Measurements from ENCODE around the gene NEDD8. TPM values are rescaled to one million over a fixed set of nuclear protein-coding genes. Genes with fewer than 3 reads are reported as not detected.

Gene NEDD8
- total and polyA plus RNA-seq, 2 experiments from 2014 or later = 130 to 418 TPM

GRCh38 chr14:24259282-24260025, 27.3 kb upstream of the NEDD8 start:
- TF ChIP-seq ETS1 (IDR thresholded peaks at IDR 0.05) (no peak), JUNB (IDR thresholded peaks at IDR 0.05; ENCODE audit: unreplicated experiment) (no peak), POLR2AphosphoS5 (IDR thresholded peaks at IDR 0.05; ENCODE audit: low read depth) (no peak), ZNF114 (CRISPR knock-in tag; IDR thresholded peaks at IDR 0.05) (no peak), STAT1 (IDR thresholded peaks at IDR 0.05; ENCODE audit: unreplicated experiment) (no peak), ZNF331 (CRISPR knock-in tag; IDR thresholded peaks at IDR 0.05; ENCODE audit: low read depth) (no peak)
- H3K9me3 Mint-ChIP-seq = no peaks in the 10 kb centered on the region
- peaks cover 7% of the 10 kb centered on the region; the same call in 2 of the 3 replicates for H3K4me1 Mint-ChIP-seq
- H3K36me3 Mint-ChIP-seq (ENCODE audit: low read depth) = no peaks in the 10 kb centered on the region
- Histone ChIP-seq H3K79me2 (replicated peaks; ENCODE audit: insufficient read depth) (no peaks in the 10 kb centered on the region), H3K4me1 (ENCODE audit: insufficient read depth) (no peaks in the 10 kb centered on the region), H3F3A (replicated peaks; ENCODE audit: low read depth) (no peaks in the 10 kb centered on the region), H3K27ac (ENCODE audit: low read depth) (no peak overlapping the region), H3K36me3 (ENCODE audit: insufficient read depth) (no peaks in the 10 kb centered on the region), H3K4me2 (no peak overlapping the region), H3K27me3 (ENCODE audit: insufficient read depth) (no peaks in the 10 kb centered on the region), H4K20me1 (replicated peaks; ENCODE audit: insufficient read depth) (no peaks in the 10 kb centered on the region), H2AFZ (no peak overlapping the region), H3K9me2 (ENCODE audit: insufficient read depth) (no peaks in the 10 kb centered on the region), H3K4me3 (no peak overlapping the region)
- H3K4me3 Mint-ChIP-seq = no peak overlapping the region; the same call in 2 of the 3 replicates
- peaks cover 14% of the 10 kb centered on the region for H3K27me3 Mint-ChIP-seq (ENCODE audit: insufficient read depth, low read depth, poor library complexity)
- ATAC-seq (no peak), DNase-seq (ENCODE audit: low spot score) (no peak)
- no peak overlapping the region for H3K27ac Mint-ChIP-seq

GRCh38 chr14:24258548-24259265, 26.5 kb upstream of the NEDD8 start:
- Histone ChIP-seq H3F3A (replicated peaks; ENCODE audit: low read depth) (no peaks in the 10 kb centered on the region), H3K36me3 (ENCODE audit: insufficient read depth) (no peaks in the 10 kb centered on the region), H3K27ac (ENCODE audit: low read depth) (no peak overlapping the region), H3K9me2 (ENCODE audit: insufficient read depth) (no peaks in the 10 kb centered on the region), H4K20me1 (replicated peaks; ENCODE audit: insufficient read depth) (no peaks in the 10 kb centered on the region), H3K4me1 (ENCODE audit: insufficient read depth) (no peaks in the 10 kb centered on the region), H3K4me2 (no peak overlapping the region), H3K27me3 (ENCODE audit: insufficient read depth) (no peaks in the 10 kb centered on the region), H3K4me3 (no peak overlapping the region), H2AFZ (no peak overlapping the region), H3K79me2 (replicated peaks; ENCODE audit: insufficient read depth) (no peaks in the 10 kb centered on the region)
- TF ChIP-seq ZNF114 (CRISPR knock-in tag; IDR thresholded peaks at IDR 0.05) (no peak), CREB1 (CRISPR knock-in tag; IDR thresholded peaks at IDR 0.05; ENCODE audit: low read depth) (no peak), EZH2phosphoT487 (IDR thresholded peaks at IDR 0.05; ENCODE audit: unreplicated experiment) (no peak), NANOG (IDR thresholded peaks at IDR 0.05; ENCODE audit: borderline replicate concordance) (no peak), ETS1 (IDR thresholded peaks at IDR 0.05) (no peak), ZNF331 (CRISPR knock-in tag; IDR thresholded peaks at IDR 0.05; ENCODE audit: low read depth) (no peak), EZH2 (IDR thresholded peaks at IDR 0.05; ENCODE audit: low read depth, unreplicated experiment) (no peak)
- TF ChIP-seq, protein P1, sequence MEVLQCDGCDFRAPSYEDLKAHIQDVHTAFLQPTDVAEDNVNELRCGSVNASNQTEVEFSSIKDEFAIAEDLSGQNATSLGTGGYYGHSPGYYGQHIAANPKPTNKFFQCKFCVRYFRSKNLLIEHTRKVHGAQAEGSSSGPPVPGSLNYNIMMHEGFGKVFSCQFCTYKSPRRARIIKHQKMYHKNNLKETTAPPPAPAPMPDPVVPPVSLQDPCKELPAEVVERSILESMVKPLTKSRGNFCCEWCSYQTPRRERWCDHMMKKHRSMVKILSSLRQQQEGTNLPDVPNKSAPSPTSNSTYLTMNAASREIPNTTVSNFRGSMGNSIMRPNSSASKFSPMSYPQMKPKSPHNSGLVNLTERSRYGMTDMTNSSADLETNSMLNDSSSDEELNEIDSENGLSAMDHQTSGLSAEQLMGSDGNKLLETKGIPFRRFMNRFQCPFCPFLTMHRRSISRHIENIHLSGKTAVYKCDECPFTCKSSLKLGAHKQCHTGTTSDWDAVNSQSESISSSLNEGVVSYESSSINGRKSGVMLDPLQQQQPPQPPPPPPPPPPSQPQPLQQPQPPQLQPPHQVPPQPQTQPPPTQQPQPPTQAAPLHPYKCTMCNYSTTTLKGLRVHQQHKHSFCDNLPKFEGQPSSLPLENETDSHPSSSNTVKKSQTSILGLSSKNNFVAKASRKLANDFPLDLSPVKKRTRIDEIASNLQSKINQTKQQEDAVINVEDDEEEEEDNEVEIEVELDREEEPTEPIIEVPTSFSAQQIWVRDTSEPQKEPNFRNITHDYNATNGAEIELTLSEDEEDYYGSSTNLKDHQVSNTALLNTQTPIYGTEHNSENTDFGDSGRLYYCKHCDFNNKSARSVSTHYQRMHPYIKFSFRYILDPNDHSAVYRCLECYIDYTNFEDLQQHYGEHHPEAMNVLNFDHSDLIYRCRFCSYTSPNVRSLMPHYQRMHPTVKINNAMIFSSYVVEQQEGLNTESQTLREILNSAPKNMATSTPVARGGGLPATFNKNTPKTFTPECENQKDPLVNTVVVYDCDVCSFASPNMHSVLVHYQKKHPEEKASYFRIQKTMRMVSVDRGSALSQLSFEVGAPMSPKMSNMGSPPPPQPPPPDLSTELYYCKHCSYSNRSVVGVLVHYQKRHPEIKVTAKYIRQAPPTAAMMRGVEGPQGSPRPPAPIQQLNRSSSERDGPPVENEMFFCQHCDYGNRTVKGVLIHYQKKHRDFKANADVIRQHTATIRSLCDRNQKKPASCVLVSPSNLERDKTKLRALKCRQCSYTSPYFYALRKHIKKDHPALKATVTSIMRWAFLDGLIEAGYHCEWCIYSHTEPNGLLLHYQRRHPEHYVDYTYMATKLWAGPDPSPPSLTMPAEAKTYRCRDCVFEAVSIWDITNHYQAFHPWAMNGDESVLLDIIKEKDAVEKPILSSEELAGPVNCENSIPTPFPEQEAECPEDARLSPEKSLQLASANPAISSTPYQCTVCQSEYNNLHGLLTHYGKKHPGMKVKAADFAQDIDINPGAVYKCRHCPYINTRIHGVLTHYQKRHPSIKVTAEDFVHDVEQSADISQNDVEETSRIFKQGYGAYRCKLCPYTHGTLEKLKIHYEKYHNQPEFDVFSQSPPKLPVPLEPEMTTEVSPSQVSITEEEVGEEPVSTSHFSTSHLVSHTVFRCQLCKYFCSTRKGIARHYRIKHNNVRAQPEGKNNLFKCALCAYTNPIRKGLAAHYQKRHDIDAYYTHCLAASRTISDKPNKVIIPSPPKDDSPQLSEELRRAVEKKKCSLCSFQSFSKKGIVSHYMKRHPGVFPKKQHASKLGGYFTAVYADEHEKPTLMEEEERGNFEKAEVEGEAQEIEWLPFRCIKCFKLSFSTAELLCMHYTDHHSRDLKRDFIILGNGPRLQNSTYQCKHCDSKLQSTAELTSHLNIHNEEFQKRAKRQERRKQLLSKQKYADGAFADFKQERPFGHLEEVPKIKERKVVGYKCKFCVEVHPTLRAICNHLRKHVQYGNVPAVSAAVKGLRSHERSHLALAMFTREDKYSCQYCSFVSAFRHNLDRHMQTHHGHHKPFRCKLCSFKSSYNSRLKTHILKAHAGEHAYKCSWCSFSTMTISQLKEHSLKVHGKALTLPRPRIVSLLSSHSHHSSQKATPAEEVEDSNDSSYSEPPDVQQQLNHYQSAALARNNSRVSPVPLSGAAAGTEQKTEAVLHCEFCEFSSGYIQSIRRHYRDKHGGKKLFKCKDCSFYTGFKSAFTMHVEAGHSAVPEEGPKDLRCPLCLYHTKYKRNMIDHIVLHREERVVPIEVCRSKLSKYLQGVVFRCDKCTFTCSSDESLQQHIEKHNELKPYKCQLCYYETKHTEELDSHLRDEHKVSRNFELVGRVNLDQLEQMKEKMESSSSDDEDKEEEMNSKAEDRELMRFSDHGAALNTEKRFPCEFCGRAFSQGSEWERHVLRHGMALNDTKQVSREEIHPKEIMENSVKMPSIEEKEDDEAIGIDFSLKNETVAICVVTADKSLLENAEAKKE (CRISPR knock-in tag; IDR thresholded peaks at IDR 0.05) = no peak
- DNase-seq (ENCODE audit: low spot score) = no peak
- ATAC-seq = no peak
- no peaks in the 10 kb centered on the region for H3K36me3 Mint-ChIP-seq (ENCODE audit: low read depth)
- H3K4me1 Mint-ChIP-seq = peaks cover 4% of the 10 kb centered on the region; the same call in 2 of the 3 replicates
- peaks cover 16% of the 10 kb centered on the region for H3K27me3 Mint-ChIP-seq (ENCODE audit: insufficient read depth, low read depth, poor library complexity)
- H3K4me3 Mint-ChIP-seq = no peak overlapping the region
- no peak overlapping the region for H3K27ac Mint-ChIP-seq
- no peaks in the 10 kb centered on the region for H3K9me3 Mint-ChIP-seq

Measured in GM23338 (cell line).